Caki2 (cell line): ENCODE data around the gene LENG1. TPM values are rescaled to one million over a fixed set of nuclear protein-coding genes. Genes with fewer than 3 reads are reported as not detected.

Experiments used
- total RNA-seq: library from RNA; depleted of rRNA; stranded (reverse); fragments of >200 nt; shearing (Covaris generic); gene quantifications from 2 replicates; pipeline ENCODE4 v1.2.3, GENCODE V29; 2014; ENCODE audit warnings: low replicate concordance; rRNA removed

LENG1 gene
- total RNA-seq, 1 experiment from 2014 or later: 9.3 TPM

Other genes starting within 250 kb of the LENG1 start
- gene CACNG8, start 196.8 kb downstream of the LENG1 start, total RNA-seq: not detected in 2 replicates
- gene CACNG6, start 168.1 kb downstream of the LENG1 start, total RNA-seq: not detected in 2 replicates
- gene VSTM1, start 95.8 kb downstream of the LENG1 start, total RNA-seq: 6.0 TPM in 1 of 2 replicates, not detected in the other
- not detected in 2 replicates for gene TARM1, start 78.4 kb downstream of the LENG1 start, total RNA-seq
- not detected in 2 replicates for gene OSCAR, start 58.9 kb downstream of the LENG1 start, total RNA-seq
- gene NDUFA3, start 56.9 kb downstream of the LENG1 start, total RNA-seq: 27.2 and 50.8 TPM in 2 replicates
- gene TFPT, start 44.1 kb downstream of the LENG1 start, total RNA-seq: 19.9 and 30.5 TPM in 2 replicates
- 109 and 128 TPM in 2 replicates for gene PRPF31, start 44.0 kb downstream of the LENG1 start, total RNA-seq
- 3.3 and 18.4 TPM in 2 replicates for gene CNOT3, start 22.0 kb downstream of the LENG1 start, total RNA-seq
- not detected in 2 replicates for gene TMC4, start 13.4 kb upstream of the LENG1 start, total RNA-seq
- 40.1 and 108 TPM in 2 replicates for gene MBOAT7, start 29.9 kb upstream of the LENG1 start, total RNA-seq
- 214 and 219 TPM in 2 replicates for gene TSEN34, start 31.6 kb upstream of the LENG1 start, total RNA-seq
- gene RPS9, start 41.1 kb upstream of the LENG1 start, total RNA-seq: 2,272 and 2,379 TPM in 2 replicates
- not detected in 2 replicates for gene LILRB3, start 63.3 kb upstream of the LENG1 start, total RNA-seq
- gene LILRA6, start 83.1 kb upstream of the LENG1 start, total RNA-seq: not detected in 2 replicates
- not detected in 2 replicates for gene LILRB5, start 97.6 kb upstream of the LENG1 start, total RNA-seq
- not detected in 2 replicates for gene LILRB2, start 121.4 kb upstream of the LENG1 start, total RNA-seq
- not detected in 2 replicates for gene LILRA5, start 153.4 kb upstream of the LENG1 start, total RNA-seq
- gene LILRA4, start 179.4 kb upstream of the LENG1 start, total RNA-seq: not detected in 2 replicates
- not detected in 2 replicates for gene LAIR1, start 205.2 kb upstream of the LENG1 start, total RNA-seq